WI38 (cell line): ENCODE data around the gene LMTK3.

ENCODE experiments used
- H3K4me3 ChIP-seq: 2 replicates; pipeline ENCODE4 v1.5.1; 2011; ENCODE audit warnings: low read depth, mild to moderate bottlenecking, control low read depth, low read length
- TF ChIP-seq, protein P1 (sequence below): IDR thresholded peaks from 2 replicates; pipeline ENCODE4 v1.5.1; 2012; ENCODE audit warnings: low read depth, mild to moderate bottlenecking, control low read depth, low read length

Gene LMTK3

GRCh38 chr19:48537541-48537940, 25.9 kb upstream of the LMTK3 start:
- TF ChIP-seq, protein P1, sequence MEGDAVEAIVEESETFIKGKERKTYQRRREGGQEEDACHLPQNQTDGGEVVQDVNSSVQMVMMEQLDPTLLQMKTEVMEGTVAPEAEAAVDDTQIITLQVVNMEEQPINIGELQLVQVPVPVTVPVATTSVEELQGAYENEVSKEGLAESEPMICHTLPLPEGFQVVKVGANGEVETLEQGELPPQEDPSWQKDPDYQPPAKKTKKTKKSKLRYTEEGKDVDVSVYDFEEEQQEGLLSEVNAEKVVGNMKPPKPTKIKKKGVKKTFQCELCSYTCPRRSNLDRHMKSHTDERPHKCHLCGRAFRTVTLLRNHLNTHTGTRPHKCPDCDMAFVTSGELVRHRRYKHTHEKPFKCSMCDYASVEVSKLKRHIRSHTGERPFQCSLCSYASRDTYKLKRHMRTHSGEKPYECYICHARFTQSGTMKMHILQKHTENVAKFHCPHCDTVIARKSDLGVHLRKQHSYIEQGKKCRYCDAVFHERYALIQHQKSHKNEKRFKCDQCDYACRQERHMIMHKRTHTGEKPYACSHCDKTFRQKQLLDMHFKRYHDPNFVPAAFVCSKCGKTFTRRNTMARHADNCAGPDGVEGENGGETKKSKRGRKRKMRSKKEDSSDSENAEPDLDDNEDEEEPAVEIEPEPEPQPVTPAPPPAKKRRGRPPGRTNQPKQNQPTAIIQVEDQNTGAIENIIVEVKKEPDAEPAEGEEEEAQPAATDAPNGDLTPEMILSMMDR, result no peak

GRCh38 chr19:48533770-48534169, 22.1 kb upstream of the LMTK3 start:
- TF ChIP-seq, protein P1, result no peak
- no peak overlapping the region for H3K4me3 ChIP-seq

More at GRCh38 chr19:48537541-48537940, 25.9 kb upstream of the LMTK3 start:
- no peak overlapping the region for H3K4me3 ChIP-seq

DNA sequence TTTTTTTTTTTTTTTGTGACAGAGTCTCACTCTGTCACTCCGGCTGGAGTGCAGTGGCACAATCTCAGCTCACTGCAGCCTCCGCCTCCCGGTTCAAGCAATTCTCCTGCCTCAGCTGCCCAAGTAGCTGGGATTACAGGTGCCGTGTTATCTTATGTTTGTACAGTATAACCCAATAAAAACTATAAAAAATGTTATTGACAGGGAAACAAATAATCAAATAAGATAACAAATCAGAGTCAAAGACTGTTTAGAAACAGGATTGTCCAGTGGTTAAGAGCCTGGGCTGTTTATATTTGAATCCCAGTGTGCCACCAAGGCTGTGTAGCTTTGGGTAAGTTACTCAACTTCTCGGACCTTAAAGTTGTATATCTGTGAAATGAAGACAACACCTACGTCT, 19.1 kb upstream of the LMTK3 start:
- H3K4me3 ChIP-seq, result no peak overlapping the region
- TF ChIP-seq, protein P1, result no peak

- no peak overlapping the region for H3K4me3 ChIP-seq
- TF ChIP-seq, protein P1, result no peak
These were observed 18.6 kb upstream of the LMTK3 start for GRCh38 chr19:48530066-48530720.

- TF ChIP-seq, protein P1, result no peak
- H3K4me3 ChIP-seq, result no peak overlapping the region
These were observed 17.5 kb upstream of the LMTK3 start for GRCh38 chr19:48529156-48529555.

- no peak overlapping the region for H3K4me3 ChIP-seq
These were observed 13.1 kb upstream of the LMTK3 start for GRCh38 chr19:48524732-48525131.

DNA sequence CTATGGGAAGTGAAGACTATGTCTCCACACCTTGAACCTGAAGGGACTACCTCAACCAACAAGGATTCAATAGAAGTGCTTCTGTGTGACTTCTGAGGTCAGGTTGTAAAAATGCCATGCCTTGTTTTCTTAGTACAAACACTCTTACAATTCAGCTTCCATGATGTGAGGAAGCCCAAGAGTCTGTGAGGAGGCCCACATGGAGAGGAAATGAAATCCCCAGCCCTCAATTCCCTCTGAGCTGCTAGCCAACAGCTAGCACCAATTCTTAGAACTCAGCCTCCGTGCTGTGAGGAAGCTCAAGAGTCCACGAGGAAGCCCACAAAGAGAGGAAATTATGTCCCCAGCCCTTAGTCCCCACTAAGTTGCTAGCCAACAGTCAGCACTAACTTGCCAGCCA, 12.6 kb upstream of the LMTK3 start:
- TF ChIP-seq, protein P1, result no peak
- H3K4me3 ChIP-seq, result no peak overlapping the region

More at GRCh38 chr19:48524732-48525131, 13.1 kb upstream of the LMTK3 start:
- TF ChIP-seq, protein P1, result no peak
